ENCODE measurements around the gene SUGP2.
"Not testable (repeated sequence)": the region's sequence is repeated elsewhere in the genome, so short reads cannot be mapped to it uniquely, and the experiment has no call there.

The SUGP2 gene

DNA sequence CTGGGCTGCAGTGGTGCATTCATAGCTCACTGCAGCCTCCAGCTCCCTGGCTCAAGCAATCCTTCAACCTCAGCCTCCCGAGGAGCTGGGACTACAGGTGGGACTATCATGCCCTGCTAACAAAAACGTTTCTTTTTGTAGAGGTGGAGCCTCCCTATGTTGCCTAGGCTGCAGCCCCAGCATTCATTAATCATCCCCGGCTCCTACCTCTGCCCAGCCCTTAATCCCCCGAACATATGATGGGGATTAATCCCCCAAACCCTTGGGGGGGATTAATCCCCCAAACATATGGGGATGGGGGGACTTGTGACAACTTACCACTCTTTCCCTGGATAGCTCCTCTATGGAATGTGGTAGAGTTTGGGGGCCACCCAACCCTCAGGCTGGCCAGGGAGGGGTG, 45.9 kb downstream of the SUGP2 start:
- no peak for DNase-seq

DNA sequence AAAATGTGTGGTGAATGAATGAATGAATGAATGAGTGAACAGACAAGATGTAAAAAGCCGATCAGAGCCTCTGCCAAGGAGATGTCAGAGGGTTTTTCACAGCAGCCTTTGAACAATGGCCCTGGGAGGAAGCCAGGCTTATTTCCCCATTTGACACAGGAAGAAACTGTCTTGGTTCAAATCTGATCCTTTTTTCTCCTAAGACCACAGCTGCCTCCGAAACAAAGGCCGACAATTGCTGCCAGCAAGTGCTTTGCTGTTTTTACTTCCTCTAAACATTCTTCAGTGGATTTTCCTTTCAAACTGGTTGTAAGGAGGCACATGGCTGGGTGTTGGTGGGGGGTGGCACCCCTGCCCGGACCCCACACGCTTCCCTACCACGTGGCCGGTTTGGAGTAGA, 48.1 kb downstream of the SUGP2 start:
- no peak for DNase-seq

GRCh38 chr19:18984251-18984650, 49.1 kb downstream of the SUGP2 start:
- no peak for DNase-seq

GRCh38 chr19:18982669-18983068, 50.6 kb downstream of the SUGP2 start:
- no peak for DNase-seq

DNA sequence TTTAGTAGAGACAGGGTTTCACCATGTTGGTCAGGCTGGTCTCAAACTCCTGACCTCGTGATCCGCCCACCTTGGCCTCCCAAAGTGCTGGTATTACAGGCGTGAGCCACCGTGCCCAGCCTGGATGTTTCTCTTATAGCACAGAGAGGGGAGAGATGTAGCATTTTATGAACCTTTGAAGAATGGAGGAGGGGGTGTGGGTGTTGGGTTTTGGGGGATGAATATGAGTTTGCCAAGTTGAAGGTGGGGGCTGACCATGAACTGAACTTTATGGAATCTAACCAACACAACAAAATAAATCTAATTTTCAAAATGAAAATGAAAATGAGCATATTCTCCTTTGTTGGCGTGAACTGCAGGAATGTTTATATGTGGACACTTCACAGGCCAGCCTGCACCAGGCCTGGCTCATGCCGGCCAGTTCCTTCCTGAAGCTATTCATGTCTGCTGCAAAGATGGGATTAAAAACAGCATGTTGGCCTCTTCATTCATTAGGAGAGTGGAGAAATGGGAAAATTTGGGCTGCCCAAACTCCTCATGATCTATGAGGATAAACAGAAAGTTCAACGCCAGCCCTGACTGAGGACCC, 52.8 kb downstream of the SUGP2 start:
- no peak for DNase-seq

- DNase-seq = no peak
Measured at GRCh38 chr19:18978616-18979015, 54.7 kb downstream of the SUGP2 start.

DNA sequence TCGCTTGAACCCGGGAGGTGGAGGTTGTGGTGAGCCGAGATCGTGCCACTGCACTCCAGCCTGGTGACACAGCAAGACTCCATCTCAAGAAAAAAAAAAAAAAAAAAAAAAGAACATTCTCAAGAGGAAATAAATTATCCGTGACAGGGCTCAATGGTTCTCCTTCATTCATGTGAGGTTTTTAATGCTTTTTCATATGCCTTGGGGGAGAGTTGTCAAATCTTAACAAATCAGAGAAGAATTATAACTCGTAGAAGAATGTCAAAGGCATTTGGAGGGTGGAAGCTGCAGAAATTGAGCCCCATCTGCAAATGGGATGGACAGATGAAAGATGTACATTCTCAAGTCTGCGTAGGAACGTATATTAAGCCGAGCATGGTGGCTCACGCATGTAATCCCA, 57.4 kb downstream of the SUGP2 start:
- no peak for DNase-seq

- no peak for DNase-seq
Measured at GRCh38 chr19:18975011-18975410, 58.3 kb downstream of the SUGP2 start.

DNA sequence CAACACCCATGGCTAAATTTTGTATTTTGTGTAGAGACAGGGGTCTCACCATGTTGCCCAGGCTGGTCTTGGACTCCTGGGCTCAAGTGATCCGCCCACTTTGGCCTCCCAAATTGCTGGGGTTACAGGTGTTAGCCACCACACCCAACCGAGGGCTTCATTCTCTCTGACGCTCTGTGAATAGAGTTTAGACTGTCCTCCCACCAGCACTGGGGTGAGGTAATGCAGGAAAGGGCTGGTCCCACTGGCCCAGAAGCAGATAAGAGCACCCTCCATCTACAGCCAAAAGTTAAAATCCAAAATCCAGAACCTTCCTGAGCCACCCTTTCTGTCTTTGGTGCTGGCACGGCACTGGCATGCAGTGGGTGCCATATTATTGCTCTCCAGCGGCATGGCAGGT, 60.5 kb downstream of the SUGP2 start:
- DNase-seq = no peak

- no peak for DNase-seq
Measured at GRCh38 chr19:18972301-18972811, 61.0 kb downstream of the SUGP2 start.

GRCh38 chr19:18969931-18970659, 63.2 kb downstream of the SUGP2 start:
- DNase-seq = no peak

GRCh38 chr19:18967358-18968146, 65.8 kb downstream of the SUGP2 start:
- no peak for DNase-seq

GRCh38 chr19:18966307-18966706, 67.0 kb downstream of the SUGP2 start:
- DNase-seq = no peak

DNA sequence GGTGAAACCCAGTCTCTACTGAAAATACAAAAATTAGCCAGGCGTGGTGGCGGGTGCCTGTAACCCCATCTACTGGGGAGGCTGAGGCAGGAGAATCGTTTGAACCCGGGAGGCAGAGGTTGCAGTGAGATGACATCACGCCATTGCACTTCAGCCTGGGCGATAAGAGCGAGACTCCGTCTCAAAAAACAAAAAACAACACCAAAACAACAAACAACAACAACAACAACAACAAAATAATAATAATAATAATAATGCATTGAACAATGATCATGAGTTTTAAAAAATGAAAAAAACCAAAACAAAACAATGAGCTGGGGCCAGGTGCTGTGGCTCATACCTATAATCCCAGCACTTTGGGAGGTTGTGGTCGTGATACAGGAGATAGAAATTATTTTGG, 69.2 kb downstream of the SUGP2 start:
- no peak for DNase-seq

DNA sequence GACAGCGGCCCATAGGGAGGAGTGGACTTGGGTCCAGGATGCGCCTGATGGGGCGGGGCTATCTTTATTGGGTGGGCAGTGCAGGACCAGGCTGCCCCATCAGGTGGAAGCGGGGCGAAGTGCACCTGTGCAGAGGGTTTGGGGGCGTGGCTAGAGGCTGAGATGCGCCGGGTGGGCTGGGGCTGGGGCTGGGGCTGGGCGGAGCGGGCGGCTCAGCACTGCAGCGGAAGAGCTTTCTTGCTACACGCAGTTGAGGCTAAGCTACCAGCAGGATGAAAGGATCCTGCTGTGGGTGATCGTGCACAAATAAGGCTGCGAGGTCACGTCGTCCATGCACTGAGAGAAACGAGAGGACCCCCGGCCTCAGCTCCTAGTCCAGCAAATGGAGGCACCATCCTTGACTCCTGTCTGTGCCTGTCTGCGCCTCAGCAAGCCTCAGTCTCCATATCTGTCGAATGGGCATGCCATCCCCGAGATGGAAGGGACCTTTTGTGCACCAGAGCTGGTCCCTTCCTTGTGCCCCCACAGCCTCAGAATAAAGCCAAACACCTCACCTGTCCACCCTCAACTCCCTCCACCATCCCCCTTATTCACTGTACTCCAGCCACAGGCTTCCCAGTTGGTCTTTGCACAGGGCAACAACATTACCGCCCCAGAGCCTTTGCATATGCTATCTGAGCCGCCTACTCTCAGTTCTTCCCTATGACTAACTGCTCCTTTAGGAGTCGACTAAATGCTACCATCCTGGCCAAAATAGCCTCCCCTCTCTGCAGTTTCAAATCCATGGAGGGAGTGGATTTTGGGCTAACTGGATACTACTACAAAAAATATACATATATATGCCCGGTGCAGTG, 71.3 kb downstream of the SUGP2 start:
- DNase-seq = no peak

GRCh38 chr19:18960370-18960769, 72.9 kb downstream of the SUGP2 start:
- DNase-seq = no peak

DNA sequence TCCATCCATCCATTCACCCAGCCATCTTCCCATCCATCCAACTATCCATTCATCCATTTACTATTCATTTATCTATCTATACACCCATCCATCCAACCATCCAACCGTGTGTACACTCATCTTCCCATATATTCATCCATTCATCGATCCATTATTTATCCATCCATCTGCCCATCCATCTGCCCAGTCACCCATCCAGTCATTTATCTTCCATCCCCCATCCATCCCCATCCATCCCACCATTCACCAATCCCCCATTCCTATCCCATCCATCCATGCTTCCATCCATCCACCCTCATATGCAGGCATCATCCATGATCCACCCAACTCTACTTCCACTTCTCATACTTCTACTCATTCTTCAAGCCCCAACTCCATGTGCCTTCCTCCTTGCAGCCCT, 78.3 kb downstream of the SUGP2 start:
- DNase-seq = no peak

DNA sequence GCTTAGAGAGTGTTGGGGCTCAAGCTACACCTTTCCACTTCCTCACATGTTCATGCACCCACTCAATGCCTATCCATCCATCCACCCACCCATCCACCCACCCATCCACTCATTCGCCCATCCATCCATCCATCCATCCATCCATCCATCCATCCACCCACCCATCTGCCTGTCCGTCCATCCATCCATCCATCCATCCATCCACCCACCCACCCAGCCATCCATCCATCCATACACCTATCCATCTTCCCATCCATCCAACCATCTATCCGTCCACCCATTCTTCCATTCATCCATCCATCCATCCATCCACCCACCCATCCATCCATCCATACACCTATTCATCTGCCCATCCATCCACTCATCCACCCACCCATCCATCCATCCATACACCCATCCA, 79.2 kb downstream of the SUGP2 start:
- no peak for DNase-seq

DNA sequence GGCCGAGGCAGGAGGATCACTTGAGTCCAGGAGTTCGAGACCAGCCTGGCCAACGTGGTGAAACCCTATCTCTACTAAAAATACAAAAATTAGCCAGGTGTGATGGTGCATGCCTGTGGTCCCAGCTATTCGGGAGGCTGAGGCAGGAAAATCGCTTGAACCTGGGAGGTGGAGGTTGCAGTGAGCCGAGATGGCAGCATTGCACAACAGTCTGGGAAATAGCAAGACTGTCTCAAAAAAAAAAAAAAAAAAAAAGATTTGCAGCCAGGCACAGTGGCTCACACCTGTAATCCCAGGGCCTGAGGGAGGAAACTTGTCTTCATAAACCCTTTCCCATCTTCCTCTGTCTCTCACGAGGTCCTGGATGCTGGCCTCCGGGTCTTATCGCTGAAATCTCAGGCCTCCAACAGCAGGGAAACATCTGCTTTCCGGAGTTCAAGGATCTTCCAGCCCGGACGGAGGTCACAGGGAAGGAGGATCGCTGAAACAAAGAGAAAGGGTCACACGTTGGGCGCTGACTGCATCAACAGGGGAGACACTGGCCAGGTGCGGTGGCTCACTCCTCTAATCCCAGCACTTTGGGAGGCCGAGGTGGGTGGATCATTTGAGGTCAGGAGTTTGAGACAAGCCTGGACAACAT, 80.8 kb downstream of the SUGP2 start:
- not testable (repeated sequence) for DNase-seq

- no peak for DNase-seq
Measured at GRCh38 chr19:18951721-18952281, 81.5 kb downstream of the SUGP2 start.

DNA sequence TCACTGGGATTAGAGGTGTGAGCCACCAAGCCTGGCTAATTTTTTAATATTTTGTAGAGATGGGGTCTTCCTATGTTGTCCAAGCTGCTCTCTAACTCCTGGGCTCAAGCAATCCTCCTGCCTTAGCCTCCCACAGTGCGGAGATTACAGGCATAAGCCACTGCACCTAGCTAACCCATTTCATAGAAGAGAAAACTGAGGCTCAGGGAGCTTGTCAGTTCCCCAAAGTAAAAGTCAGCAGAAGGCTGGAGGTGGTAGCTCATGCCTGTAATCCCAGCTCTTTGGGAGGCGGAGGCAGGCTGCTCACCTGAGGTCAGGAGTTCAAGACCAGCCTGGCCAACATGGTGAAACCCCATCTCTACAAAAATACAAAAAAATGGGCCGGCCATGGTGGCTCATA, 83.5 kb downstream of the SUGP2 start:
- DNase-seq = no peak

DNA sequence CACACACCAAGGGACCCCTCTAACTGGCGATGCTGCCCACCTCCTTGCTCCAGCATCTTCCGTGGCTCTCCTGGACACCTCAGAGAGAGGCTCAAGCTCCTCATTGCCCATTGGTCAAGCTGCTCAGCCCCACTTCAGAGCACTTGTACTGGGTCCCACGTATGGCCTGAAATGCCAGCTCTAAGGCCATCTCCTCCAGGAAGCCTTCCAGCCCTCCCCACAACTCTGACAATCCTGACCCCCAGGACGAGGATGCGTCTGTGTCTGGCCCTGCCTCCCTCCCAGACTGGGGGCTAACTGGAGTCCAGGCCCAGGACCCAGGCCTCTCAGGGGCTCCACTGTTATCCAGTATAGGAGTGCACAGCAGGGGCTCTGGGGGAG, 84.4 kb downstream of the SUGP2 start:
- no peak for DNase-seq

All from NCI-H2029 (cell line).